HK-2 (cell line): ENCODE measurements around the gene TRIM54.
A peak's percentile ranks its signal among the peaks of the same experiment; 100 is the strongest.

Experiments
- DNase-seq: peaks from one replicate; pipeline ENCODE4 v3.0.0-alpha.2; 2018; ENCODE audit not compliant: unreplicated experiment

Gene TRIM54, protein sequence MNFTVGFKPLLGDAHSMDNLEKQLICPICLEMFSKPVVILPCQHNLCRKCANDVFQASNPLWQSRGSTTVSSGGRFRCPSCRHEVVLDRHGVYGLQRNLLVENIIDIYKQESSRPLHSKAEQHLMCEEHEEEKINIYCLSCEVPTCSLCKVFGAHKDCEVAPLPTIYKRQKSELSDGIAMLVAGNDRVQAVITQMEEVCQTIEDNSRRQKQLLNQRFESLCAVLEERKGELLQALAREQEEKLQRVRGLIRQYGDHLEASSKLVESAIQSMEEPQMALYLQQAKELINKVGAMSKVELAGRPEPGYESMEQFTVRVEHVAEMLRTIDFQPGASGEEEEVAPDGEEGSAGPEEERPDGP

DNA sequence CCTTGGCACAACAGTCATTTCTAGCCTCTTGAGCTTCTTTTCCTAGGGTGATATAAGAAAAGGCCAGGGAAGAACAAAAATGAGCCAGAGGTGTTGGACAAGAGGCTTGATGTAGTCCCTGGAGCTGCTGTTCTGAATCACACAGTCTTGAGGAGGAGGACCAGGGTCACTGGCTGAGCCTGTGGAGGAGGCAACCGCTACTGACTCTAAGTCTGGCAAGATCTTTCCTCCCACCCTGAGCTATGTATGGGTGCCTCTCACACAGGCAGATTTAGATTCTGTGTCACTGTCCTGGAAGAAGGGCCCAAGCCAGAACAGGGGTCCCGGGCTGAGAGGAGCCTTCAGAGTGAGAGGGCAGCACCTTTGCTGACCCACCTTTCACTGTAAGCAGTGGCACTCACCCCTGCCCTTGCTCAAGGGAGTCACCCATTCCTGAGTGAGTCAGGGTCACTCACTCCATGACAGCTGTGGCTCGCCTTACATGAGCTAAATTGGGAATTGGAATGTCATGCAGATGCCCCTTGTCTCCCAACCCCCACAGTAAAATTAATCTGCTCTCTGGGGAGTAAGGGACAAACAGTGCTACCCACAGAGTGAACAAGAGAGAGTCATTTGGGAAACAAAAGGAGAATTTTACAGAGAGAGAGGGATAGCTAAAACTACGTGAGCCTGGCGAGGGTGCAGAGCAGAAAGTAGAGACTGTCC lies at the start of gene TRIM54:
Gene TRIM54, plus strand, starts transcription at position 575 of the 705 bp plus-strand sequence. CDS start 303 bp downstream, outside the sequence.
- no peak for DNase-seq

DNA sequence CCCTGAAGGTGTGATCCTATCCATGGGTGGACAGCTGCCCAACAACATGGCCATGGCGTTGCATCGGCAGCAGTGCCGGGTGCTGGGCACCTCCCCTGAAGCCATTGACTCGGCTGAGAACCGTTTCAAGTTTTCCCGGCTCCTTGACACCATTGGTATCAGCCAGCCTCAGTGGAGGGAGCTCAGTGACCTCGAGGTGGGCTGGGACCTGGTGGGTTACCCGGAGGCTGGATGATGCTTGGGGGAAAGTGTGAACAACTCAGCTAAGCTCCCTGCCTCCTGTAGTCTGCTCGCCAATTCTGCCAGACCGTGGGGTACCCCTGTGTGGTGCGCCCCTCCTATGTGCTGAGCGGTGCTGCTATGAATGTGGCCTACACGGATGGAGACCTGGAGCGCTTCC lies 48.9 kb upstream of the TRIM54 start:
- no peak for DNase-seq

DNA sequence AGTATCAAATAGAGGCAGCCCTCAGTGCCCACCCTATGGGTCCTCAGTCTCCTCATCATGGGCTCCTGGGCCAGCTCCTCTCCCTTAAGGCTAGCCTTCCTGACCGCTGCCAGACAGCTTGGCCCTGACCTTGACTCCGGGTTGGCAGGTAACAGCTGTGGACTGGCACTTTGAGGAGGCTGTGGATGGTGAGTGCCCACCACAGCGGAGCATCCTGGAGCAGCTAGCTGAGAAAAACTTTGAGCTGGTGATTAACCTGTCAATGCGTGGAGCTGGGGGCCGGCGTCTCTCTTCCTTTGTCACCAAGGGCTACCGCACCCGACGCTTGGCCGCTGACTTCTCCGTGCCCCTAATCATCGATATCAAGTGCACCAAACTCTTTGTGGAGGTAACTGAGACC lies 46.1 kb upstream of the TRIM54 start:
- no peak for DNase-seq

DNA sequence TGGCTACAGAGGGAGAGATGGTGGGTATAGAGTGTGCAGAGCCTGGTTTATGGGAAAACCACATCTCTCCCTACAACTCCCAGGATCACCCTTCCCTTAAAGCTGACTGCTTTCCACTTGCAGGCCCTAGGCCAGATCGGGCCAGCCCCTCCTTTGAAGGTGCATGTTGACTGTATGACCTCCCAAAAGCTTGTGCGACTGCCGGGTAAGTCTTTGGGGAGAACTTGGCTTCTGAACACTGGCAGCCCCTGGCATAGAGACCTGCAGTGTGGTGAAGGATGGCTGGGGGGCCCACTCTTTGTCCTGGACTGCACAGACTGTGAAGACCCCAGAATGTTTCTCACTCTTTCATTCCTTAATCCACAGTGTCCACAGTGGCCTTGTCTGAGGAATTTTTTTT lies 45.6 kb upstream of the TRIM54 start:
- DNase-seq = no peak

DNA sequence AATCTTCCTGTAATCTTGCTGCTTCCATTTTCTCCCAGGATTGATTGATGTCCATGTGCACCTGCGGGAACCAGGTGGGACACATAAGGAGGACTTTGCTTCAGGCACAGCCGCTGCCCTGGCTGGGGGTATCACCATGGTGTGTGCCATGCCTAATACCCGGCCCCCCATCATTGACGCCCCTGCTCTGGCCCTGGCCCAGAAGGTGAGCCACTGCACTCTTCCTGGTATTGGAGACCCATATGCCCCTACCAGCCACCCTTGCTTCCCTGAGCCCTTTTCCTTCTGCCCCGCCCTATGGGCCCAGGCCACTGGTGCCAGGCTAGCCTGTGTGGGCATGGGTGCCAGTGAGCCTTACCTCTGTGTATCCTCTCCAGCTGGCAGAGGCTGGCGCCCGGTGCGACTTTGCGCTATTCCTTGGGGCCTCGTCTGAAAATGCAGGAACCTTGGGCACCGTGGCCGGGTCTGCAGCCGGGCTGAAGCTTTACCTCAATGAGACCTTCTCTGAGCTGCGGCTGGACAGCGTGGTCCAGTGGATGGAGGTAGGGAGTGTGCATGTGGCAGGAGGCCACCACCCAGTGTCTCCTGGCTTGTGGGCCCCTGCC lies 44.8 kb upstream of the TRIM54 start:
- DNase-seq = no peak

DNA sequence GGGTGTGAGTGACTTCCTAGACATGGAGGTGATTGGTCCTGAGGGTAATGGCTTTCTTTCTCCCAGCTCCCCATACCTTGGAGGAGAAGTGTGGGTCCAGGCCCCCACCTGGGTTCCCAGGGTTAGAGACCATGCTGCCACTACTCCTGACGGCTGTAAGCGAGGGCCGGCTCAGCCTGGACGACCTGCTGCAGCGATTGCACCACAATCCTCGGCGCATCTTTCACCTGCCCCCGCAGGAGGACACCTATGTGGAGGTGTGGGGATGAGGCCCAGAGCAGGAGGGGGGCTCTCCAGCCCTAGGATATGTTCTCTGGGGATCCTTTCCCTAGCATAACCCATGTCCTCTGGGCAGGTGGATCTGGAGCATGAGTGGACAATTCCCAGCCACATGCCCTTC lies 43.3 kb upstream of the TRIM54 start:
- DNase-seq = no peak

DNA sequence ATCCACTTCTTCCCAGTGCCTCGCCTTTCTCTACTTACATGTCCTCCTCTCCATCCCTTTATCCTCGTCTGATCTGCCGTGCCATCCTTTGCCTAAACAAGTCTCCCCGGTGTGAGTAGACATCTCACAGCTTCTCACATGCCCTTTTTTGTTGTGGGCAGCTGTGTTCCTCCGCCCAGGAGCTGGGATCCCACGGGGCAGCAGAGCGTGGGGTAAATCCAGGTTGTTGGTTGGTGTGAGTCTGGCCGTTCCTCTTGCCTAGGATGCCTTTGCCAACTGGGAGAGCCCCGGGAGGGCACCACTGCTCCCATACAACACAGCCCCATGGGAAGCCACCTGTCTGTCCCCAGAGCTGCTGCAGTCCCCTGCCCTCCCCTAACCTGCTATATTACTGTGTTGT lies 41.8 kb upstream of the TRIM54 start:
- DNase-seq = no peak

DNA sequence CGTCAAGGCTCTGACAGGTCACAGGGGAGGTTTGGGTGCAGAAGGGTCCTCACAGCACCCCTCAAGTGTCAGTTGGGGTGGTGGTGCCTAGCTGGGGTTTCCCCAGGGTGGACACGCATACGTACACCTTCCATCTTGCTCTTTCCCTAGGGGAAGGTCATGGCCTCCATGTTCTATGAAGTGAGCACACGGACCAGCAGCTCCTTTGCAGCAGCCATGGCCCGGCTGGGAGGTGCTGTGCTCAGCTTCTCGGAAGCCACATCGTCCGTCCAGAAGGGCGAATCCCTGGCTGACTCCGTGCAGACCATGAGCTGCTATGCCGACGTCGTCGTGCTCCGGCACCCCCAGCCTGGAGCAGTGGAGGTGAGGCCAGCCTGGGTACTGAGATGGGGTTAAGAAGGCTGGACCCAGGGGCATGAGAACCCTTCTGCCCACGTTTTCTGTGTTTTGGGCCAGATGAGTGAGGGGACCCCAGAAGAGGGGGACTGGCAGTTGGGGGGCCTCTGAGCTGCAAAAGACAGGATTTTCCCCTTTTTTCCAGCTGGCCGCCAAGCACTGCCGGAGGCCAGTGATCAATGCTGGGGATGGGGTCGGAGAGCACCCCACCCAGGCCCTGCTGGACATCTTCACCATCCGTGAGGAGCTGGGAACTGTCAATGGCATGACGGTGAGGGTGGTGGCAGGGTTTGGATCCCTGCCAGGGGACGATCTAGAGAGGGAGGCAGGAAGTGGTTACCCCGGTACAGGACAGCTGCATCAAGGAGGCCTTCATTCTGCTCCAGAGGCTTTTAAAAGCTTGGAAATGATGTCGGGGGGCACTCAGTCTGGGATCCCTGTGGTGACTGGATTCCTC lies 40.2 kb upstream of the TRIM54 start:
- no peak for DNase-seq

DNA sequence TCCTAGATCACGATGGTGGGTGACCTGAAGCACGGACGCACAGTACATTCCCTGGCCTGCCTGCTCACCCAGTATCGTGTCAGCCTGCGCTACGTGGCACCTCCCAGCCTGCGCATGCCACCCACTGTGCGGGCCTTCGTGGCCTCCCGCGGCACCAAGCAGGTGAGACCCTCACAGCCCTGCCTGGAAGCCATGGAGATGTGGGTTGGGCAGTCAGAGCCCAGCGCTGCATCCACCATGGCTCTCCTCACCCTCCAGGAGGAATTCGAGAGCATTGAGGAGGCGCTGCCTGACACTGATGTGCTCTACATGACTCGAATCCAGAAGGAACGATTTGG lies 39.6 kb upstream of the TRIM54 start:
- DNase-seq = no peak

DNA sequence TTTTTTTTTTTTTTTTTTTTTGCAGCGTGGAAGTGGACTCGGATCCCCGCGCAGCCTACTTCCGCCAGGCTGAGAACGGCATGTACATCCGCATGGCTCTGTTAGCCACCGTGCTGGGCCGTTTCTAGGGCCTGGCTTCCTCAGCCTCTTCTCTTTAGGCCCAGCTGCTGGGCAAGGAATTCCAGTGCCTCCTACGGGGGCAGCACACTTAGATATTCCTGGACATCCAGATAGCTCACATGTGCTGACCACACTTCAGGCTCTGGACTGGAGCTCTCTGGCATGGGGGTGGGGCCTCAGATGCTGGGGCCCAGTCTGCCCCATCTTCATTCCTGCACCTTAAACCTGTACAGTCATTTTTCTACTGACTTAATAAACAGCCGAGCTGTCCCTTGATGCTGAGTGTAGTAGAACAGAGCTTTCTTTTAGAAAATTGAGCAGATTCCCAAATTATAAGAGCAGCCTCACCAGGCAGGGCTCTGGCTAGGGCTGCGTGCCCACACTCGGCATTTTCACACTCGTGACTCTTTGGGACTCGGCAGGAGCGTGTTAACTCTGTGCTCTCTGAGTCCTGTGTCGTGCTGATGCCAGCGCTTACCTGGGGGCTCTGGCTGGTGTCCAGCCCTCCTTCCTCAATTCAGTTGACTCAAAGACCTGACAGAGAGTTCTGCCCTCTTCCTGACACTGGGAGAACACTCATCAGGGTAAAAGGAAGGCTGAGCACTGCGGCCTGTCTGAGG lies 38.7 kb upstream of the TRIM54 start:
- no peak for DNase-seq

DNA sequence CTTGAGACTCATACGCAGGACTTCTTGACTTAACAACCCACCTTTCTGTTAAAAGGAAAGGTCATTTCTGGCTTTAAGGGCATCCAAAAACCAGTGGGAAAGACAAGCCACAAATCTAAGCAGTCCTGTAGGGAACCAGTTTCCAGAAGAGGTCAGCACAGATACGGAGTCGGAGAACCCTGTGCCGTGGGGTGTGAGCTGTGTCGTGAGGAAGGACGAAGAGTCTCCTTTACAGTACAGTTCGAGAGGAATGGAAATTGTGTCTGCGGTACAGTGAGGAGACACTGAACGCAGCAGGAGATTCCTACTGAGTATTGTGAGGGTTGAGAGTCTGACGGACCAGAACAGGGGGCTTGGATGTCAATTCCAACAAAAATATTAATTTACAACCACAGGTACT lies 37.1 kb upstream of the TRIM54 start:
- DNase-seq = no peak

DNA sequence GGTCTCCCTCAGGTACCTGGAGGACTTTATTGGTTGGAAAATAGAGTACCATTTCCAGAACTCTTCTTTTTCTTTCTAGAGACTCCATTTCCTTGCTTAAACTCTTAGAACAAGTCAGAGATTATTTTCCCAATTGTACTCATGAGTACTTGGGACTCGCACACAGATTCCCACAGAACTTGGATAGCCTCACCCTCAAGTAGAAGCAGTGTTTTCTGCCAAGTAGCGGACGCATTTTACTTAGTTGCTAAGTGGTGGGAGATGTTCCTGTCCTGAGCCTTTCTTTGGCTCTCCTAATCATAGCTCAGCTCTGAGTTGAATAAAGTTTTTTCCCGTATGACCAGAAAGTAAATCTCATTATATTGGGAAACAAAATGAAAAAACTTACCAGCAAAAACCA lies 36.6 kb upstream of the TRIM54 start:
- DNase-seq = no peak

DNA sequence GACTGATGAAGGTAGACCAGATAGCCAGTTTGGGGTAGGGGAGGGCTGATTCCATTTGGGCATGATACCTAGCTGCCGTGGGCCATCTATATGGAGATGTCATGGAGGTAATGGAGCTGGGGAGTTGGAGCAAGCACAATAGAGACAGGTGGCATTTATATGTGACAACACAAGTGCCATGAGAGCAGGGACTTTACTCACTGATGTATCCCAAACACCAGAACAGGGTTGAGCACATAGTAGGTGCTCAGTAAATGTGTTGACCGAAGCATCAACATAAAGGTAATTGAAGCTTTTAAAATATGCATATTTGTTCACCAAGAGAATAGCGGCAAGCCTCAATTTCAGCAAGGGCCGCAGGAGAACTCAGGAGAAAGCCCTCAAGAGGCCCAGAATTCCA lies 34.3 kb upstream of the TRIM54 start:
- DNase-seq = no peak

DNA sequence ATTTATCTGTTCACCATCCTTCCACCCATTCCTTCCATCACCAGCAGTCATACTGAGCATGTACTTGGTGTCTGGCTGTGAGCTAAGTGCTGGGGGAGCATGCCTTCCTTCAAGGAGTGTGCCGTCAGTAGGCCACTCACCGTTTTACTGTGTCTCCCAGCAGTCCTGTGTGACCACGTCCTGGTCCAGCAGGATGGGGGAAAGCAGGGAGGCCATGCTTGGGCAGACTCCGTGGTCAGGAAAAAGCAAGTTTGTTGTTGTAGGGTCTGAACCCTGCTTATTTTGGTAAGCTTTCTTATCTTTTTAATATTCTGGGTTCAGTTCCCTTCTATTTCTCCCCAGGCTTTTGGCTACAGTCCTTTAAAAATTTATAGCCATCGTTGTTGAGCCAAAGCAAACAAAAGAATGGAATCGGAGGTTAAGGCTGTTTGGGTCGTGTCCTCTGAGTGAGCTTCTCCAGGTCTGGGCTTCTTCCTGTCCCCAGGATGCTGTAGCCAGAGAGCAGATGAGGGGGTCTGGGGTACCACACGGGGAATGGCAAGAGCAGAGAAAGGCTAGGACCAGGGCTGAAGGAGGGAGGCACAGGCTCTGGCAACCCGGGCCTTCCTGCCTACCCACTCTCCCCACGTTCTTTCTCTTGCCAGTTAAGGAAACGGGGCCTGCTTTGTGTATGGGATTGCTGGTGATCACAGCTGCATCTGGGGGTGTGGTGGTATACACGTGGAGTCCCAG lies 32.9 kb upstream of the TRIM54 start:
- DNase-seq = no peak

DNA sequence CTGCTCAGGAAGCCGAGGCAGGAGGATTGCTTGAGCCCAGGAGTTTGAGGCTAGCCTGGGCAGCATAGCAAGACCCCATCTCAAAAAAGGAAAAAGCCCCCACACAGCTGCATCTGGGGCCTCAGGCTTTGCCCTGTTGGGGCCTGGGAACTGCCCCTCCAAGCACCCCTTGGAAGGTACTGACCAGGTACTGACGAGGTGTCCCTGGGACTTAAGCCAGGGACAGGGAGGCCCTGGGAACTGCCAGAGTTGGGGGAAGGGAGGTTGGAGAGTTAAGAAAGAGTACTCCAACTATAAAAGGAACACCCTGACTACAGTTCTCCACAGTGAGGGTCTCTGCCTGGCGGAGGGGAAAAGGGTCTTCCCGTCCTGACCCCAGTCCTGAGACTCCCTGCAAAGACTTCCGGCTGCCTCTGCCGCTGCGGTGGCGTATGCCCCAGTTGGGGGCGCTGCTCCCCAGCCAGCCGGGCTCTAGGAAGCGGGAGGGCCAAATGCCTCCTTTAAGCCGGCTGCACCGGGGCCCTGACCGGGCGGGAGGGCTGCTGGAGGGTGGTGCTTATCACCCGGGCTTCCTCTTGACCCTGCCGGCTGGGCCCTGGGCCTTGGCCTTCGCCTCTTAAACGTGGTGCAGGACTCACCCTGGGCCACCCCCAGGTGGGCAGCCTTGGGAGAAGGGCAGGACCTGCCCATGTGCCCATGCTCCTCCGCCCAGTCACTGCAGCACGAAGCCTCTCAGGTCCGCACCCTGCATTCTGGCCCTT lies 32.2 kb upstream of the TRIM54 start:
- DNase-seq = peak; percentile 45

DNA sequence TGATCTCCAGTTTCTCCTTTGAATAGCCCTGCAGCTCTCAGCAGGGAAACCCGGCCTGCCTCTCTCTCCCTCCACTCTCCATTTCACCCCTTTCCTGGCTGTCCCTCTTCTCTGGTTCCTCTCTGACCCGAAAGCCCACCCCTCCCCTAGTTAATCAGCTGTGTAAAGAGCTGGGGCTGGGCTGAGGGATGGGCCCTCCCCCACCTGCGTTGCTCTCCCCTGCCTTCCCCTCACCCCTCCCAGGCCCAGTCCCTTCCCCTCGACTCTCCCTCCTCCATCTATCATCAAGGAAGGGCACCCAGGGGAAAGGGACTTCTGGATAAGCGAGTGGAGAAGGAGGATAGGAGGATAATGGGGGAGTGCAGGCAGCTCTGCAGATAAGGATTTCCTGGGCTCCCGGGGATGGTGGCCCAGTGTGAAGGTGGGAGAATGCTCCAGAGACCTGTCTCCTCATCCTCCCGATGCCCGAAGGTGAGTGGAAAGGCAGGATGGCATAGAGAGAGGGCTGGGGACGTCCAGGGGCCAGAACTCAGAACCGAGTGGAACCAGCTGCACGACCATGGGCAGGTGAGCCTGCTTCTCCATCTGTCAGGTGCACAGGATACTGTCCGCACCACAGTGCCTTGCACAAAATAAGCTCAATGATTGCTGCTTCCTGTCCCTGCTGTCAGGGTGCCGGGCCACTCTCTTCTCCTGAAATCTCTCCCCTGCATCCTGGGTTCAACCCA lies 31.4 kb upstream of the TRIM54 start:
- DNase-seq = no peak

DNA sequence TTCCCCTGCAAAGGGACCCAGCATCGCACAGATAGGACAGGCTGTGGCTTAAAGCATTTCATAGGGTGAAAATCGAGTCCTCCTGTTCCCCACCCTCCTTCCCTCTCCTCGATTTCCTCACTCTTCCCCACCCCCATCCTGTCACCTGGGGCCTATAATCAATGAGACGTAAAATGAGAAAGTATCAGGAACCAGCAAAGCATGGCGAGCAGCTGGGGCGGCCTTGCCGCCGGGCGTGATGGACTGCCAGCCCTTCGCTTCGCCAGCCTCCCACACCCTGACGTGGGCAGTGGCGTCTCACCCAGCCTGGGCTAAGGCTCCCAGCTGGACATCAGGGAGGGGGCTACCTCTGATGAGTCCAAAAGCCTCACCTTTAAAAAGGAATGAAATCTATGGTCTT lies 30.5 kb upstream of the TRIM54 start:
- DNase-seq = no peak

DNA sequence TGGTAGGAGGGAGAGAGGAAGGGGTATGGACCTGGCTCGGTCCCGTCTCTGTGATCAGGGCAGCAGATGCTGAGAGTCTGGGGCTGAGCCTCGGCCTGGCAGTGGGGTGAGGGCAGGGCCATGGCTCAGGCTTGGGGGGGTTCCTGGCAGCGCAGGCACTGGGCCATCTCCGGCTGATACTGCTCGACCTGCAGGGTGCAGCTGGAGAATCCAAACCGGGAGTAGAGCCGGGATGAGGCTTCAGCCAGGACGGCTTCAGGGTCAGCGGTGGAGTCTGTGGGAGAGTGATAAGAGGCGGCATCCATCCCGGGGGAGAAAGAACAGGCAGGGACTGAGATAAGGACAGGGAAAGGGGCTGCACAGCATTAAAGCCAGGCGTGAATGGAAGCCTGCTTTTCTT lies 27.0 kb upstream of the TRIM54 start:
- DNase-seq = no peak

DNA sequence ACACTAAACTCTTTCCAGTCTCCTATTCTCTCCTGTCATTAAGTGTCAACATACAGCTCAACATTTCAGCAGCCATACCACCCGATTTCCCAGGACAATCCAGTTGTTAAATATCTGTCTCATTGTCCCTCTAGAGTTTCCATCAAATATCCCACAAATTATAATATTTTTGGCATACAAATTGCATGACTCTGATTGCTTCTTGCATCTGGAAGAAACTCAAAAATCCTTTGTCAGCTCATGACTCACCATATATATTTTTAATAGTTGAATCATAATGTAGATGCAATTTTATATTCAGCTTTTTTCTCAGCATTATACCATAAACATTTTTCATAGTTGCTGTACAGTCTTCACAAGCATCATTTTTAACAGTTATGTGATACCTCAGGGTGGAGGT lies 26.6 kb upstream of the TRIM54 start:
- no peak for DNase-seq
